CD4-positive, alpha-beta T cell treated with Interferon alpha-2 for 1 hour (primary cell): ENCODE data around the gene SMIM31.

Experiments used
- DNase-seq, 2 donors: peaks; one replicate each; pipeline ENCODE4 v3.0.0-alpha.2; 2020 to 2022

Gene SMIM31

GRCh38 chr4:164790249-164790648 is 36.3 kb downstream of the SMIM31 start:
- DNase-seq: no peak

GRCh38 chr4:164799410-164799809 is 45.5 kb downstream of the SMIM31 start:
- no peak for DNase-seq

DNA sequence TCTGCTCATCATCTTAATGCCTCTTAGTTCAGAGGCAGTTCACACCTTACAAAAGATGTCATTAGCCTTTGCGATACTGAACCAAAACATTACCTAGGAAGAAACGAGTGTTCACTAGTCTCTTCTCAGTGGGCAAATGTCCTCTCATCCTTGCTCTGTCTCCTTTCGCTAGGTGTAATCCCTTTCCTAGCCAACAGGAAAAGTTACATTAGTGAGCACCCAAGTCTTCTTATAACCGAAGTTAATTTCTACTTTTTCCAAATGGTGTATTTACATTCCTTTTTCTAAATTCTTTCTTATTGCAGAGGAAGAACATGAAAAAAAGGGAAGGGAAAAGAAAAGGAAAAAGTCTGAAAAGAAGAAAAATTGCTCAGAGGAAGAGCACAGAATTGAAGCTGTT is 46.9 kb downstream of the SMIM31 start:
- DNase-seq: no peak

DNA sequence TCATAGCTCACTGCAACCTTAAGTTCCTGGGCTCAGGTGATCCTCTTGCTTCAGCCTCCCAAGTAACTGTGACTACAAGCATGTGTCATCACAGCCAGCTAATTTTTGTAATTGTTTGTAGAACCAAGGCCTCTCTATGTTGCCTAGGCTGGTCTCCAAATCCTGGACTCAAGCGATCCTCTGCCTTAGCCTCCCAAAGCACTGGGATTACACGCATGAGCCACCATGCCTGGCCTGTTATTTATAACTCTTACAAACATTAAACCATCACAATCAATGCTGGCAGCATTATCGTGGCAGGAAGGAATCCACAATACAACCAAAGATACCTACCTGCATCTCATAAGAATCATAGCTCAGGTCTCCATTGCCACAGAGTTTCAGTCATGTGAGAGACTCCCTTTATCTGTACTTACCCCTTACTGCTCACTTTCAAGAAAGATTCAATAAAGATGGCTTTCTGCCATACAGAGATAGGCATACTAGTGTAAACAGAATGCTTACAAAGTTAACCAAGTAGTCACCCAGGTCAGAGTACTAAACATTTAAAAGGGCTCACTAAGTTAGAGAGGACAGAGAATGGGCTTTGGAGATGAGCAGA is 48.5 kb downstream of the SMIM31 start:
- DNase-seq: no peak

DNA sequence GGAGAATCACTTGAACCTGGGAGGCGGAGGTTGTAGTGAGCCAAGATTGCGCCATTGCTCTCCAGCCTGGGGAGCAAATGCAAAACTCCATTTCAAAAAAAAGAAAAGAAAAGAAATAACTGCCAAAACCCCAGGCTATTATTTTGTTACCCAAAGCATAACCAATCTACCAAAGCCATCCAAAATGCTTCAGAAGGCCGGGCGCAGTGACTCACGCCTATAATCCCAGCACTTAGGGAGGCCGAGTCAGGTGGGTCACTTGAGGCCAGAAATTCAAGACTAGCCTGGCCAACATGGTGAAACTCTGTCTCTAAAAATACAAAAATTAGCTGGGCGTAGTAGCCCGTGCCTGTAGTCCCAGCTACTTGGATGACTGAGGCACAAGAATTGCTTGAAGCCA is 49.8 kb downstream of the SMIM31 start:
- DNase-seq: no peak

DNA sequence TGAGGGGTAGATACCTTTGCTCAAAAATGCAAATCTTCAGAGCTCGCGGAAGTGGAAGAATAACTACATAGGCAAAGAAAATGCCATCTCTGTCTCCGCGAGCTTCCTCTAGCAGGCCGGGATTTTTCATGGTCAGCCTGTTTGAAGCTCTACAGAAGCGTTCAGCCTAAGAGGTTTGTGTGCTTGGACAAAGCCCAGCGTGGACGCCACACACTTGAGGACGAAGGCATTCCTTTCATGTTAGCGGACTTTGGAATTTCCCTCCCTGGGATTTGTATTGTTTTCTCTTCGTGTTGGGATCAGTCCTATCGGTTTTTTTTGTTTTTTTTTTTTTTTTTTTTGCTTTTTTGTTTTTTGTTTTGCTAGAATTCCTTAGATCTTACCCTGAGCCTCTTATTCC is 53.7 kb downstream of the SMIM31 start:
- no peak for DNase-seq

GRCh38 chr4:164813554-164813953 is 59.6 kb downstream of the SMIM31 start:
- no peak for DNase-seq

GRCh38 chr4:164815711-164816110 is 61.8 kb downstream of the SMIM31 start:
- DNase-seq: no peak

GRCh38 chr4:164819366-164819765 is 65.4 kb downstream of the SMIM31 start:
- no peak for DNase-seq

GRCh38 chr4:164821711-164822110 is 67.8 kb downstream of the SMIM31 start:
- no peak for DNase-seq

GRCh38 chr4:164824581-164824980 is 70.7 kb downstream of the SMIM31 start:
- no peak for DNase-seq

- no peak for DNase-seq
Measured at GRCh38 chr4:164828955-164829354, 75.0 kb downstream of the SMIM31 start.

DNA sequence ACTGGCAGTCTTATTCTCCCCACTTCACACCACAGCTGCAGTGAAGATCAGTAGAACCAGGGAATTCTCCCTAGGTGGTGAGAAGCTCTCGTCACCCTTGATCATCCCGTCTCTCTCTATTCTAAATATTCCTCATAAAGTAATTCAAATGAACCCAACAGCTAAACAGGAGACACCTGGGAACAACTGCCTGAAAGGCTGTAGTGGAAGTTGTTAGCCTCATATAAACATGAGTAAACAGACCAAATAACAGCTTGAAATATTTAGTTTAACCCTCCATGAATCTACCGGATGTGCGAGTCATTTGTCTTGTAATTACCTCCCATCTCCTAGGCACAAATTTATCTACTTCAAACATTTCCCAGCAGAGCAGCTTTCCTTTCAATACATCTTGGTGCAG is 92.6 kb downstream of the SMIM31 start:
- DNase-seq: no peak

DNA sequence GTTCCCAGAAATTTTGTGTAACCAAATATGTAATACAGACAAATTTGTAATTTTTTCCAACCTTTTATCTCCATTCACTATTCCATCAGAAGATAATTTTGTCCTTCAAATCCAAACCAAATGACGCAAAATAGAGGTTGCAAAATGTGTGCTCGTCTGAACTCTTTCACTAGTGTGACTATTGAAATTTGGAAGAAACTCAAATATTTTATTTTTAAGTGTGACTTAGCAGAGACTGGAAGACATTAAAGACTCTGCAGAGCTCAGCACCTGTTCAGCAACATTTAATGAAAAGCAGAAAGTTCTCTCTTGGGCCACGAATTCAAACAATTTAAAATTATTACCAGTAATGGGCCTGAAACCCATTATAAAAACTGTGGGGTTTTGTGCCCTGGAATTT is 93.1 kb downstream of the SMIM31 start:
- DNase-seq: no peak

DNA sequence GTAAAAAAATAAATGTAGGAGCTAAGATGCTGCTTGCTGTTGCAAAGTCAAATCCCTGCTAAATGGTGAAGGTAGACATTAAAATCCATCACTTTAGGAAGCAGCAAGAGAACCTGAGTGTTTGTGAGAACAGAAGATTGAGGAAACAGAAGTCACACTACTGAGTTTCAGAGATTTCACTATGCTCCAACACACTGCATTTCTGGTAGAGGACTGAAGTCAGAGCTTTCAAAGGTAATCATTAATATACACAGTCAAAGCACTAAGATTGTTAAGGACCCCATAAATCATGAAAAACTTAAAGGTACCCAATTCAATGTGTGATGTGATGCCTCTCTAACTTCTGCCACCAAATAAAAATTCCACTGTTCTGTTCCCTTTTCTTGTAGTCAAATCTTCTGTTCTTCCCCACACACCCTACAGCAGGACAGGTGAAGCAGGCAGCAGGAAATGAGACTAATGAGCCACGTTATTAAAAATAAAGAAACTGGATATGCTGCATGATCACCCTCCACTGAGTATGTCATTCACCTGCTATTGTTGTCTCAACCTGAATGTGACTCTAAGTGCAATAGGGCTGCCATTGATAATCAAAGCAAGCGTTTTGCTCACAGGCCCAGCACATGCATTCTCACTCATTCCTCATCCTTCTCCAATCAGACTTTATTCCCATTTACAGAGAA is 94.2 kb downstream of the SMIM31 start:
- no peak for DNase-seq
